Stimulated activated CD8-positive, alpha-beta memory T cell treated with anti-CD3 and anti-CD28 coated beads, Interleukin-15, amount 100 ng/mL, for 24 hours (primary cell): ENCODE data around the gene ANKRD44.

Source experiments
- DNase-seq: peaks from one replicate; pipeline ENCODE4 v3.0.0-alpha.2; 2020; ENCODE audit warnings: low read depth

Gene ANKRD44

DNA sequence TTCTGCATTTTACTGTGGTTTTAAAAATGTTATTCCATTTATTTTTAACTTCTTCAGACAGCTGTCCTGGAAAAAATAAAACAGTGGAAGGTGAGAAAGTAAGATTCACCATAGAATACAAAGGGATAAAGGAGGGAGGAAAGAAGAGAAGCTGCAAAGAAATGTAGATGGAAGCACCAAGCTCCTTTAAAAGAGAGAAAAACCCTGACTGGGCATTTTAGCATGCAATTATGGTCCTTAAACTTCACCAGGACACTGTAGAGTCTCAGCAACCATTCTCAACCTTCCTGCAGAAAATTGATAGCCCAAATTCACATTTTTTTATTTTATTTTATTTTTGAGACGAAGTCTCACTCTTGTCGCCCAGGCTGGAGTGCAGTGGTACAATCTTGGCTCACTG lies 11.6 kb upstream of the ANKRD44 start:
- no peak for DNase-seq

DNA sequence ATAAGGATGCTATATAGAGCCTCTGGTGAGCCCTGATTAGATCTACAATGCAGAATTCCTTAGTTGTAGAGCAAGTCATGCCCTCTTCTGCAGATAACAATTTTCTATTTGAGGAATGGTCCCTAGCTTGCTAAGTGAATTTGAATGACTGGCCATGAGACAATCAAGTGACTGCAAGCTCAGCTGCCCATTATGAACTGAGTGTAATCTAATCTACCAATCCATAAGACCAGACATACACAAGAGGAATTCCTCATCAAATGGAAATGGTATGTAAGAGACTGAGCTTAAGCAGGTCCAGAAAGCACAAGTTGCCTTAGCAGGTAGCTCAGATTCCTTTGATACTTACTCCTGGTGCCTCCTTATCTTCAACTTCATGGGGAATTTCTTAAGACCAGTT lies 4.8 kb upstream of the ANKRD44 start:
- DNase-seq: no peak

DNA sequence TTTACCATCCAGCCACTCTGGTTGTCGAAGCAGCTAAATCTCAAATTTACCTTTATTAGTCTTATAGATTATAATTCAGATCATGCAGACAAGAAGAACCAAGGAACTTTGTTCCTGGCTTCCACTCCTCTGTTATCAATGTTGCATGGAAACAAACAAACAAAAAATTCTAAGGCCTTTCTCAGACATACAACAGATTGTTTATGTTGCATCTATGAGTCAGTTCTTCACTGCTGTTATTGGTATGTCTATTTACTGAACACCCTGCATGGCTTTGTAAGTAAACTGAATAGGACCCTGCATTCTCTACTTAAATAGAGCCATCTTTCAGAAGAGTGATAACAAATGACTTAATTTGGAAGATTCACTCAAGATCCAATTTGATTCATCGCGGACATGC lies 1.6 kb upstream of the ANKRD44 start:
- DNase-seq: no peak

DNA sequence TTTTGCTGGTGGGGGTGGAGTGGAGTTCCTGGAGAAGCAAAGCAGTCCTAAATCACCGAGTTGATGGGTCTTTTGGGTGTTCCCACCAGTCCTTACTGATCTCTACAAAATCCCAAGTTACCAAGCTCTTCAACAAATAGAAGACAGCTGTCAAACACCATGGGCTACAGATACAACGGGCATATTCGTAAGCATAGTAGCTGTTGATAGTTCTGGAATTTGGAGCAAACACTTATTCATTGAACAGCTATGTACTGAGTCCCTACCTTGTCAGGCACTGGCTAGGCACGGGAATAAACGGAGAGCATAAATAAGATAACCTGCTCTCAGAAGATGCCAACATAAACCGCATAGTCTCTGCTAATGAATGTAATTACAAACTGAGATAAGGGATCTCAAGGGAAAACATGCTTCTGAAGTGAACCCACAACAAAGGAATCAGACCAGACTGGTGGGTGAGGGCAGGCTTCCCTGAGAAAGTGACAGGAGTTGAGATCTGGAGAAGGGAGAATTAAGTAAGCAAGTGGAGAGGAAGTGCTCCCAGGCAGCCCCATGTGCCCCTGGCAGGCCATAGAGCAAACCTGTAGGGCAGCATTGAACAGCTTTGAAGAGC lies 947 bp upstream of the ANKRD44 start:
- DNase-seq: no peak

DNA sequence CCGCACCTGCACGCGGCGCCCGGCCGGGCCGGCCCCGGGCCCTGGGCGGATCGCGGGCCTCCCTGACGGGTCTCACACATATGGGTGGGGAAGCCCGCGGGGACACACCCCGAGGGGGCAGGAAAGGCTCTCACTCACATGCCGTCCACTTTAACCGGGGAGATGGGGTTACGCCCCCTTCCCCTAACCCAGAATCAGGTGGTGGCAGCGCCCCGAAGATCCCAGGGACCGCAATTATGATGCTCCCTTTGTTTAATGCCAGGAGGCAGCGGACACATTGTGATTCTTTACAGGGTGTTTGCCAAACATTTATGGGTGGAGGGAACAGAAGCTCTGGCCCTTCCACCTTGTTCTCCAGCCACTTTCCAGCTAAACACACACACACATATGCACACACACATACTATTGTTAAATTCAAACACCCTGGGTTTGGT lies 424 bp upstream of the ANKRD44 start:
- DNase-seq: no peak

DNA sequence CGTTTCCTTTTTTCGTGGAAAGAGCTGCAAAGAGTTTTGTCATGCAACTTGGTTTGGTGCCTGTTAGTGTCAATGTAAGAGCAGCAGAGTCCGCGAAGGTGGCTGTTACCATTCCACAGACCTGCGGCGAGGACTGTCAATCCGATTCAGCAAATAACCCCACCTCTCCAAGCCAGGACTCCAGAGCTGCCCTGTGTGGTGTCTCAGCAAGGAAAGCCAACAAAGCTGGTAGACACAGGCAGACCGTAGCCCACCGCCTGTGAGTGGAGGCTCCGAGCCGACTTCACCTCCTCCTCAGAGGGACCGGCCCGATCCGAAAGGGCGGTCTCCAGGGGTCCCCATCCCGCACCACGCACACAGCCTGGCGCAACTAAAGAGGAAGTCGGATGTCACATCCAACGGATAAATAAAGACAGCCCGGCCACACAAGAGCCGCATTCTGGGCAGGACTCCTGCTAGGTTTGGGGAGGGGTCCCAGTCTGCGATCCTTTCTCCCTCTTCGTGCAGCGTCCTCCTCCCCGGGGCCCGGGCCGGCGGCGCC lies 819 bp downstream of the ANKRD44 start:
- no peak for DNase-seq

DNA sequence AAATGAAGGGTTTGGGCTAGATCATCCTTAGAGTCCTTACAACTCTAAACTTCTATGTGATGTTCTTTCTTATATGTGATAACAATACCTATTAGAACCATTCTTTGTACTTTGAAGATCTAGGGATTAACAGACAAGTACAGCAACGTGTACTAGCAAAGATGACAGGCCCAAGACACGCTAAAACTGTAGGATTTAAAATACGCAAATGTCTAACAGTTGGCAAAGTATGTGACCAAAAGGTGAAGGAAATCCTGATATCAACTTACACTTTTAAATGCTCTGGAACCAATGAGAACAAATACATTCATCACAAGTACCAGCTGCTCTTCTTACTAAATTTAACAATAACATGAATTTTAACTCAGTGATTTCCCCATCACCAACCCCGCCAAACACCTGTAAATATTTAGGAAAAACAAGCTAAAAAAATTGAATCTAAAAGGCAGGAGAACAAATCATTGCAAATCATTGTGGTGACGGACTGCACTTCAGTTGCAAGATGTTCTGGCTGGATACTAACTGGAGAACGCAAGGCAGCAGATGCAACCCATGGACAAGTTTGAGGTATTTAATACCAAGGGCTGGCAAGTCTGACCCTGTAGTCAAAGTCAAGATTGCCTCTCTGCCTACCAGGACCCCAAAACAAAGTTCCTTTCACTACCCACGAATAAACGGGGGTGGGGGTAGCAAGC lies 1.4 kb downstream of the ANKRD44 start:
- DNase-seq: no peak

DNA sequence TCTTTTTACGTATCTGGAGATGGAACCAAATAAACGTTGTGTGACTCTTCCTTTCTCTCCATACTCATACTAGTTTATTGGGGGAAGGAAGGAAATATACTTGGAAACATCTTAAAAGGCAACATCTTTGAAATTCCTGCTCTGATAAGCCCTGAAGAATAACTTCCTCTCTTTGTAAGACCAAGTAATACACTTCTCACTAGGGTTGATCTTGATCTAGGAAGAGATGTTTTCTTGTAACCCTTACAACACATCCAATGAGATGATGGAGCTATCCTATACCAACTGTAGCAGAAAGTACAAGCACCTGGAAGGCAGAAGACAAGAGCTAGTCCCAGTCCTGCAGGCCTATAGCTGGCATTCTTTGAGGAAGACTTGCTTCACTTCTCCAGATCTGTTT lies 2.0 kb downstream of the ANKRD44 start:
- DNase-seq: no peak

DNA sequence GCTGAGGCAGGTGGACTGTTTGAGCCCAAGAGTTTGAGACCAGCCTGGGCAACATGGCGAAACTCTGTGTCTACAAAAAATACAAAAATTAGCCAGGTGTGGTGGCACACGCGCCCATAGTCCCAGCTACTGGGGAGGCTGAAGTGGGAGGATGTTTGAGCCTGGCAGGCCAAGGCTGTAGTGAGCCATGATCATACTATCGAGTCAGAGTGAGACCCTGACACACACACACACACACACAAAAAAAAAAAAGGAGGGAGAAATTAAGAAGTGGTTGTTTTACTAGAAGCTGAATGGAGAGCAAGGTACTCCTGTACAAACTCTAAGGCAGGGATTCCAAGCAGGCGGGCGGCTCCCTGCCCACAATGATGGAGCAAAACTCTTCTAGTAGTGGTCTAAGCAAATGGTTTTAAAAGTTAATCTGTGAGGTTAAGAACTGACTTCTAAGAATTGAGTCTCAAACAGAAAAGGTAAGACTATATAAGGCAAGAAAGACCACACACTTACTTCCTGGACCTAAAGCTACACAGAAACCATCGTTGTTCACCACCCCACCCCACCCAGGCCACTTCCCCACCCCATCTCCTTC lies 2.6 kb downstream of the ANKRD44 start:
- DNase-seq: no peak

DNA sequence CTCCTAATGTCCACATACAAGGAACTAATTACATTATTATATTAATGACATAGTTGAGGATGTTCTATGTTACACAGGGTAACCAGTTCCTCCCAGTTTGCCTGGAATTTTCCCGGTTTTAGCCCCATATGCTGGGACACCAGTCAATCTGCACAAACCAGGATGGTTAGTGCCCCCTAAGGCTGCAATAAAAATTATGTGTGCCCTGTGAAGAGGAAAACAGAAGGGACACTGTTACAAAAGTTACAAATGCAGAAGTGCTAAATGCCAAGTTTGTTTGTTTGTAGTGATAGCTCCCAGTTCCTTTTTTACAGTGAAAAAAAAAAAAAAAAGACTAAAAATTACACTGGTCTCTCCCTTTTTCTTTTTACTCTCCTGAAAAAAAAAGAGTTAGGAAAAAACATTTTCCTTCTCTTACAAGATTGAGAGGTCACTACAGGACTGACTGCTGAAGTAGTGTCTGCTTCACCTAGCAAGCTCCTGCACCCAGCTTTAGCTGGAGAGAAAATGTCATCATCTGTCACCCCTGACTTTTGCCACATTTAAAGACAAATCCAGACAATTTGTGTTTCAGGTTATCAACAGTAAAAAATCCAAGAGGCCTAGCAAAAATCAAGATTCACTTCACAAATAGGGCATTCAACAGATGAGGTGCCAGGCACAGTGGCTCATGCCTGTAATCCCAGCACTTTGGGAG lies 3.2 kb downstream of the ANKRD44 start:
- DNase-seq: no peak

DNA sequence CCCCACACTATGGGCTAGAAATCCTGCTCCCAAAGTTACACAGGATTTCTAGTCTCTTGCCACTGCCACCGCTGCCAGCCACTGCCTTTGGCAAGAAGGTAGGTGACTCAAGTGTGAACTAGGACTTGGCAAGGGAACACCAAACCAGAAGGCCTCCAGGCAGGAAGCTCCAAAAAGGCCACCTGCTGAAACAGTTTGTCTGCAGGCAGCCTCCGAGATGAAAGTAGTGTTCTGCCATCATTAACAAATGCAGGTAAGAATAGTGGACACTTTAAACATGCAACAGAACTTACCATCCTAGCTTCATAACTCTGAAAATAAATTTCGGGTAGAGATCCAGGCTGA lies 3.9 kb downstream of the ANKRD44 start:
- no peak for DNase-seq

DNA sequence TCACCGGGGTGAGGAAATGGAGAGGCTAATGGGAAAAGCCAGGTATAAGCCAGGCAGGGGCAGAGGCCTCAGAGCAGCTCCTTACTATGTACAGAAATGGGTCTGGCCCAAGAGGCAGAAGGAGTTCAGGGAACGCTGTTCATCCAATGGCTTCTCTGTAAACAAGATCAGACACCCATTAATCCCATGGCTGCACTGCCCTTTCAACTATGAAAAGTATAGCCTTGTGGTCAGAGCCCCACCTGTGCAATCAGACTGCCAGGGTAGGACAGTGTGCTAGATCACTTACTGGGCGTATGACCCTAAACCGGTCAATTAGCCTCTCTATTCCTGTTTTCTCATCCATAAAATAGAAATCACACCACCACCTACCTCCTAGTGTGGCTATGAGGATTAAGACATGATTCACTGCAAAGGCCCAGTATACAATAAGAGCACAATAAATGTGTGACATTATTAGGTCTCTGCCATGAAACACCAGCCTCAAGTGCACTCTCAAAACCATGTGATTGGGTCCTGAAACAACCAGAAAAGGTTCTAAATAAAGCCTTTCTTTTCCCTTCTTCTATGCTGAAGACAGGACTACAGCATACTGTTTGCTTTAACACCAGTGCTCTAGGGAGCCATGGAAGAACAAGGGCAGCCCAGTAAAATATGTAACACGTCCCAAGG lies 4.4 kb downstream of the ANKRD44 start:
- DNase-seq: no peak

DNA sequence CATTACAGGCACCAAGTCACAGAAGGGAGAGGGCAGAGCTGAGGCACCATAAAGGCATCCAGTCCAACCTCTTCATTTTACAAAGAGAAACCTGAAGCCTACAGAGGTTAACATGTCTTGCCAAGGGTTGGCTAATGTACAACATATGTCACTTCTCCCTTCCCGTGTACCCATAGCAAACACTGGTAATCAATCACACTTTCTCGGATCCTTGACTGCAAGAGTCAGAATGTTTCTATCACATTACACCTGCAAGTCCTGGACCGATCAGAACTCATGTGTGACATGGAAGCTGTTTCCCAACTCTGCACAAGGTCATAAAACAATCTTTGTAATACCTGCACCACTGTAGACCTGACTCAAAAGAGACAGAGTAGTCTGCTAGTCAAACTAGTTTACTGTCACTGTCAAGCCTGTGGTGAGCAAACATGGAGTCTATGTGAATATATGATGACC lies 6.0 kb downstream of the ANKRD44 start:
- no peak for DNase-seq

DNA sequence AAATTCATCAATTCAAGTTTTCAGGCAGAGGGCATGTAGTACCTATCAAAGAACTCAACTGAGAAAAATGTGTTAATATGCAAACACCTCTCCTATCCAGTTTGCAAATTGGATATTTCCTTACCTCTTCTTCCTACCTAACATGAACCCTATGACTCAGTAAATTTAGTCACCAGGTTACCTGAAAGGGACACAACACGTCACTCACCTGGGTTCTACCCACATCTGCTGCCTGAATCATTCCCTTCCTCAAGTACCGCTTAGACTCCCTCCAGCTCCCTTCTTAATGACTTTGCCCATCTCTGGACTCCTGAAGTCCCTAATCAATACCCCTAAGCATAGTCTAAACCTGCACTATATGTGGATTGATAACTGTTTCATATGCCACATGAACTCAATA lies 10.4 kb downstream of the ANKRD44 start:
- DNase-seq: no peak

DNA sequence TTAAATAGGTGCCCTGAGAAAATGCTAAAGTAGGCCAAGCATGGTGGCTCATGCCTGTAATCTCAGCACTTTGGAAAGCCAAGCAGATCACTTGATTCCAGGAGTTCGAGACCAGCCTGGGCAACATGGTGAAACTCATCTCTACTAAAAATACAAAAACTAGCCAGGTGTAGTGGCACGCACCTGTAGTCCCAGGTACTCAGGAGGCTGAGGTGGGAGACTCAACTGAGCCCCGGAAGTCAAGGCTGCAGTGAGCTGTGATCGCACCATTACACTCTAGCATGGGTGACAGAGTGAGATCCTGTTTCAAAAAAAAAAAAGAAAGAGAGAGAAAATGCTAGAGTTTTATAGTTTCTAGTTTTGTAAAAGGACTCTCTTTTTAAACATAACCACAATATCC lies 12.0 kb downstream of the ANKRD44 start:
- DNase-seq: no peak

DNA sequence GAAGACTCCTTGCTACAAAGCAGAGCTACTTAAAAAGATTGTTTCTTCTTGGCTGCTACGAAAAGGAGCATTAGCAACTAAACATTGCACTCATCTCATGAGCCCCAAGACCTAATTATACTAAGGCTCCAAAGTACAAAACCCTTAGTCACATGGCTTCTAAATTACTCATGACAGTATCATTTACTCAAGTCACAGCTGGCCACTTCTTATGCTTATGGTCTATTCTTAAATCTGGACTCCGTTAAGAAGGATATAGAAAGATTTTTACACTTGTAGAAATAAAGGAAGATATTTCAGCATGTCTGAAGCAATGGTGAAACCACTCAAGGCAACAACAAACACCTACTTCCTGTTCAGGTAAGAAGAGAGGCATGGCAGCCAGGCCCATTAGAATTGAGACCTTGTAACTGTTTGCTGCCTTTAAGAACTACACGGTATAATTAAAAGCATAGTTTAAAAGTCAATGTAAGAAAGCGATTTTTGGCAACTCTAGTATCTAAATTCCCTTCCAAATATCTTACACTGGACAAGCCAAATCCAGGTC lies 12.7 kb downstream of the ANKRD44 start:
- no peak for DNase-seq

DNA sequence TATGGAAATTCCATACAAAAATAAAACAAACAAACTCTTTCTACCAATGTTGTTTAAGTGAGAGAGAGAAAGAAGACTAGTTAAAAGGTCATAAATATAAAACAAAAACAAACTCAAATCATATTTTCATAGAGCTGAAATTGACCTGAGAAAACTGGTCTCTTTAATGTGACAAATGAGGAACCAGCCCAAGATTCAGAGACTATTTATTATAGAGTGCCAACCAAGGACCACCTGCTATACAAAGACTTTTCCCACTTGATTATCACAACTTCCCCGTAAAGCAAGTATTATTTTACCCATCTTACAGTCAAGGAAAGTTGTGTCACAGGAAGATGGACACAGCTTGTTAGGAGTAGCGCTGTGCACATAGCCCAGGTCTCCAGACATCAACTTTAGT lies 13.3 kb downstream of the ANKRD44 start:
- DNase-seq: no peak

DNA sequence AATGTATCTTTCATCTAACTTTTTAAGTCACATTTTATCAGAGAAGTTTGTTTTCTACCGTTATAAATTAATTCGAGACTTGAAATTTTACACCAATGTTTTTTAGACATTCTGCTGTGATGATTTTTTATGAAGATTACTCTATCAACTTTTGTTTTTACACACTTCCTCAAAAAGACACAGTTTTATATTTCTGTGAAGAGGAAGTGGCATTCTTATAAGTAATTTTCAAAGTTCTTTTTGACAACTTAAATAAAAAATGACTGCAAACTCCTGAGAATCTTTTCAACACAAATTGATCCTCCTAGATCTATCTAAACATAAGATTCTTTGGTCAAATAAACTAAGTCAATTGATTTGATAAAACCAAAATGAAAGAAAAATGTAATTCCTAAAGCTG lies 13.7 kb downstream of the ANKRD44 start:
- DNase-seq: no peak

DNA sequence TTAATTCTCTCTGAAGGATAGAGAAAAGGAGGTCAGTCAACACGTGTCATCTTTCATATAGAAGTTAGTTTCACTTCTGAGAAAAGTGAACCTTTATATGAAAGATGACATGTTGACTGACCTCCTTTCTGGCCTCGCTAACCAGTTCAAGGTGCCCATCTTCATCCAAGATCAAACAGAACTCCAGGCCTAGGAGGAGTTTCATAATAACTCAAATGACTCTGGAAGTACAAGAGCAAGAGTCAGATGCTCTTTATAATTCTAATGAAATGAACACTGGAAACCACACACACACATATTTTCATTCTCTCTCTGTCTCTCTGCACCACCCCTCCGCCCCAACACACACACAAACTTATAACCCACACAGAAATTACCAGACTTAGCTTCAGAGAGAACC lies 16.3 kb downstream of the ANKRD44 start:
- DNase-seq: no peak

DNA sequence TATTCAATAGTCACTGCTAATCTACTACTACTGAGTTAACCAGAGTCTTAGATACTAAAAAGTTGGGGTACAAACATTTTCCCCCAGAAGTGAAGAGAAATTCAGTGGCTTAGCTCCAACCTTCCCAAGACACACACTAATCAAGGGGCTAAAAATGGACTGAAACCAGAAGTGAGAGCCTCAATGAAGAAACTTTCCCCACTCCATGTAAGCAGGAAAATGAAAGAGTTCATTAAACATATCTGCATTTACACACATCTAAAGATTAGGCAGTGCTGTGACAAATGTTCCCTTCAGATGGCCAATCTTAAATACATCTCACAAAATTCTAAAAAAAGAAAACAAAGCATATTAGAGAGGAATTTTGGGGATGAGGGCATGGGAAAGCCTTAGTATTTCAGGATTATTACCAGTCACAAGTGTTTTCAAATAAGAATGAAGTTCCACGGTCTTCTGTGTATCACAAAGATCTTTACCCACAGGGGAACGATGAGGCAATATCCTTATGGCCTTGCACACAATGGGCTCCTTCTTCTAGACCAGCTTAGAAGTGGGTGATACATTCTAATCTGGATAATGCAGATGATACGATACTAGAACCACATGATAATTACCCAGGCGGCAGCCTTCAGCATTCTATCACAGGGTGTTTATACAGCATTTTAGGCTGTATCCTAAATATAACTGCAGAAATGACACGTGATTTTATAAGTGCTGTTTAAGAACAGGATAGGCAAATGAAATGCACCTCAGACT lies 17.1 kb downstream of the ANKRD44 start:
- DNase-seq: no peak

DNA sequence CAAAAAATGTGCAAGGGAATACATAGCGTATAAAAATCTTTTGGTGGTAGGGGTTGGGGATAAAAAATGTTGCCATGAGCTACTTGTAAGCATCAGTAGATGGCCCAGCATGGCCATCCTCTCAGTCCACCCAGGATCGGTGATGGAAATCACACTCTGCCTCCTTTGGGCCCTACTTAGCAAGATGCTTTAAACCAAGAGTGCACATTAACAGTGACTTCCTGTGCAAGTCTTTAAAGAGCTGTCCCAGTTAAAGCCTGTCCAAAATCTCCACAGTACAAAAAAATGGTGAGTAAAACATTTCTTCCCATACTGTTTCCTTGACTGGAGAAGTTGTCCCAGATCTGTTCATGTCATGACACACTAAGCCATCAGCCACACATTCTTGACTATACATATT lies 18.0 kb downstream of the ANKRD44 start:
- DNase-seq: no peak
